ENCODE results near the gene STOX1.

- TF ChIP-seq, protein P1, sequence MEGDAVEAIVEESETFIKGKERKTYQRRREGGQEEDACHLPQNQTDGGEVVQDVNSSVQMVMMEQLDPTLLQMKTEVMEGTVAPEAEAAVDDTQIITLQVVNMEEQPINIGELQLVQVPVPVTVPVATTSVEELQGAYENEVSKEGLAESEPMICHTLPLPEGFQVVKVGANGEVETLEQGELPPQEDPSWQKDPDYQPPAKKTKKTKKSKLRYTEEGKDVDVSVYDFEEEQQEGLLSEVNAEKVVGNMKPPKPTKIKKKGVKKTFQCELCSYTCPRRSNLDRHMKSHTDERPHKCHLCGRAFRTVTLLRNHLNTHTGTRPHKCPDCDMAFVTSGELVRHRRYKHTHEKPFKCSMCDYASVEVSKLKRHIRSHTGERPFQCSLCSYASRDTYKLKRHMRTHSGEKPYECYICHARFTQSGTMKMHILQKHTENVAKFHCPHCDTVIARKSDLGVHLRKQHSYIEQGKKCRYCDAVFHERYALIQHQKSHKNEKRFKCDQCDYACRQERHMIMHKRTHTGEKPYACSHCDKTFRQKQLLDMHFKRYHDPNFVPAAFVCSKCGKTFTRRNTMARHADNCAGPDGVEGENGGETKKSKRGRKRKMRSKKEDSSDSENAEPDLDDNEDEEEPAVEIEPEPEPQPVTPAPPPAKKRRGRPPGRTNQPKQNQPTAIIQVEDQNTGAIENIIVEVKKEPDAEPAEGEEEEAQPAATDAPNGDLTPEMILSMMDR (IDR thresholded peaks at IDR 0.05; ENCODE audit: low read length): no peak
- TF ChIP-seq EZH2 (IDR thresholded peaks at IDR 0.05; ENCODE audit: borderline replicate concordance, low read length): no peak
These were observed 107.7 kb downstream of the STOX1 start for GRCh38 chr10:68934994-68935393.
